ENCODE data around the gene SLX4. TPM values are rescaled to one million over a fixed set of nuclear protein-coding genes. Genes with fewer than 3 reads are reported as not detected.
"Not testable (repeated sequence)": the region's sequence is repeated elsewhere in the genome, so short reads cannot be mapped to it uniquely, and the experiment has no call there.

SLX4 gene
- total RNA-seq, 1 donor from 2014 or later, result 11.8 TPM

DNA sequence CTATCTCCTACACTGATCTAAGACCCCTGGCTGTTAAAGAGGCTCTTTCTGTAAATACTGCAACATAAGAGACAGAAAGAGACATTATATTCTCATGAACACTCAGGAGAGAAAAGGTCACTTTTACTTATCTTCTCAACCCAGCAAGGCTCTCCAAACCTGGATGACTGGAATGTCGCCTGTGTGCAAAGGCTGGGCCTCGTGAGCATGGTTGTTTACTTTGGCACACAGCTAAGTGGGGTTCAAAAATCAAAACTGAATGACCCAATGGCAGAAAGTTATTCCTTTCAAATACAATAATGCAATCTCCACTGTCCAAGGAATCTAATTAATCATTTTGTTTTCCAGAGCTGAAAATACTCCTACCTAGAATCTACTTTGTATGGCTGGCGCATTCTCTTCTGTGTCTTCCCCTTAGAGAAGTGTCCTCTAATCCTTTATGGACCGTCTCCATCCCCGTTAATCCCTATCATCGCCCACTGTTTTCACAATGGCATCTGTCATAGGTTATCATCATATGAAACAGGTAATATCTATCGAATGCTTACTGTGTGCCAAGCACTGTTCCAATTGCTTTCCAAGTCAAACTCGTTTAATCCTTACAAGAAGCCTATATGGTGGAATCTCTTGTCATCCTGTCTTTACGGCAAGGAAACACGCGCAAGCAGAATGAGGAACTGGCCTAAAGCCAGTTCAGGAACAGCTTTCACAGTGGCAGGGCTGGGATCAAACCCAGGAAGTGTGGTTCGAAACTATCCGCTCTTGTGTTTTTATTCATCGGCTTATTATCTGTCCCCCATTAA is 1.3 kb downstream of the SLX4 start:
- Mint-ChIP-seq H3K36me3 (ENCODE audit: low read depth, unreplicated experiment) (peaks cover 20% of the 10 kb centered on the region), H3K4me3 (ENCODE audit: unreplicated experiment) (peak overlapping the region; percentile 94), H3K4me1 (ENCODE audit: unreplicated experiment) (peaks cover 36% of the 10 kb centered on the region), H3K9me3 (ENCODE audit: unreplicated experiment) (no peaks in the 10 kb centered on the region), H3K27ac (ENCODE audit: unreplicated experiment) (peak overlapping the region; percentile 89), H3K27me3 (ENCODE audit: unreplicated experiment) (peaks cover 6% of the 10 kb centered on the region)
- TF ChIP-seq, protein P1, sequence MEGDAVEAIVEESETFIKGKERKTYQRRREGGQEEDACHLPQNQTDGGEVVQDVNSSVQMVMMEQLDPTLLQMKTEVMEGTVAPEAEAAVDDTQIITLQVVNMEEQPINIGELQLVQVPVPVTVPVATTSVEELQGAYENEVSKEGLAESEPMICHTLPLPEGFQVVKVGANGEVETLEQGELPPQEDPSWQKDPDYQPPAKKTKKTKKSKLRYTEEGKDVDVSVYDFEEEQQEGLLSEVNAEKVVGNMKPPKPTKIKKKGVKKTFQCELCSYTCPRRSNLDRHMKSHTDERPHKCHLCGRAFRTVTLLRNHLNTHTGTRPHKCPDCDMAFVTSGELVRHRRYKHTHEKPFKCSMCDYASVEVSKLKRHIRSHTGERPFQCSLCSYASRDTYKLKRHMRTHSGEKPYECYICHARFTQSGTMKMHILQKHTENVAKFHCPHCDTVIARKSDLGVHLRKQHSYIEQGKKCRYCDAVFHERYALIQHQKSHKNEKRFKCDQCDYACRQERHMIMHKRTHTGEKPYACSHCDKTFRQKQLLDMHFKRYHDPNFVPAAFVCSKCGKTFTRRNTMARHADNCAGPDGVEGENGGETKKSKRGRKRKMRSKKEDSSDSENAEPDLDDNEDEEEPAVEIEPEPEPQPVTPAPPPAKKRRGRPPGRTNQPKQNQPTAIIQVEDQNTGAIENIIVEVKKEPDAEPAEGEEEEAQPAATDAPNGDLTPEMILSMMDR (IDR thresholded peaks at IDR 0.05; ENCODE audit: unreplicated experiment), result no peak
- DNase-seq (ENCODE audit: low spot score), result no peak

DNA sequence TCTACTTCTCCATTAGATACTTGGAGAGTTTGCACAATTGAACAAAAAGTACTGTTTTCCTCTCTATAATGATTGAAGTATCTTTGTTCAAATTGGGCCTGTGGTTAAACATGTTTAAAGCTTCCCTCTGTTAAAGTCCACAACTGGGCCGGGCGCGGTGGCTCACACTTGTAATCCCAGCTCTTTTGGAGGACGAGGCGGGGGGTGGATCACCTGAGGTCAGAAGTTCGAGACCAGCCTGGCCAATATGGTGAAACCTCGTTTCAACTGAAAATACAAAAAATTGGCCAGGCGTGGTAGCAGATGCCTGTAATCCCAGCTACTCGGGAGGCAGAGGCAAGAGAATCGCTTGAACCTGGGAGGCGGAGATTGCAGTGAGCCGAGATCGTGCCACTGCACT is 2.4 kb downstream of the SLX4 start:
- DNase-seq (ENCODE audit: low spot score); H3K4me3 Mint-ChIP-seq (ENCODE audit: unreplicated experiment); H3K27ac Mint-ChIP-seq (ENCODE audit: unreplicated experiment); H3K27me3 Mint-ChIP-seq (ENCODE audit: unreplicated experiment); H3K9me3 Mint-ChIP-seq (ENCODE audit: unreplicated experiment): not testable (repeated sequence)
- peaks cover 20% of the 10 kb centered on the region for H3K36me3 Mint-ChIP-seq (ENCODE audit: low read depth, unreplicated experiment)
- peaks cover 31% of the 10 kb centered on the region for H3K4me1 Mint-ChIP-seq (ENCODE audit: unreplicated experiment)

DNA sequence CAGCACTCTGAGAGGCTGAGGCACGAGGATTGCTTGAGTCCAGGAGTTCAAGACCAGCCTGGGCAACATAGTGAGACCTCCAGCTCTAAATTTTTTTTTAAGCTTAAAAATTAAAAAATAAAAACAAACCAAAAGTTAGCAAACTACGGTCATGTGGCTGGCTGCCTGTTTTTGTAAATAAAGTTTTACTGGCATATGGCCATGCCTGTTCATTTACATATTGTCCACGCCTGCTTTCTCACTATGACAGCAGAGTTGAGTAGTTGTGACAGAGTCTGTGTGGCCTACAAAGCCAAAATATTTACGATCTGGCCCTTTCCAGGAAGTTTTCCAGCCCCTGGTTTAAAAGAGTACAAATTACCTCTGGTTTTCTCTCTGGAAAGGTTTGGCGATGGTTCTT is 3.3 kb downstream of the SLX4 start:
- DNase-seq (ENCODE audit: low spot score), result no peak
- peaks cover 5% of the 10 kb centered on the region for H3K27me3 Mint-ChIP-seq (ENCODE audit: unreplicated experiment)
- TF ChIP-seq, protein P1 (IDR thresholded peaks at IDR 0.05; ENCODE audit: unreplicated experiment), result no peak
- peaks cover 26% of the 10 kb centered on the region for H3K4me1 Mint-ChIP-seq (ENCODE audit: unreplicated experiment)
- H3K27ac Mint-ChIP-seq (ENCODE audit: unreplicated experiment), result no peak overlapping the region
- H3K36me3 Mint-ChIP-seq (ENCODE audit: low read depth, unreplicated experiment), result peaks cover 22% of the 10 kb centered on the region
- H3K9me3 Mint-ChIP-seq (ENCODE audit: unreplicated experiment), result no peaks in the 10 kb centered on the region
- no peak overlapping the region for H3K4me3 Mint-ChIP-seq (ENCODE audit: unreplicated experiment)

DNA sequence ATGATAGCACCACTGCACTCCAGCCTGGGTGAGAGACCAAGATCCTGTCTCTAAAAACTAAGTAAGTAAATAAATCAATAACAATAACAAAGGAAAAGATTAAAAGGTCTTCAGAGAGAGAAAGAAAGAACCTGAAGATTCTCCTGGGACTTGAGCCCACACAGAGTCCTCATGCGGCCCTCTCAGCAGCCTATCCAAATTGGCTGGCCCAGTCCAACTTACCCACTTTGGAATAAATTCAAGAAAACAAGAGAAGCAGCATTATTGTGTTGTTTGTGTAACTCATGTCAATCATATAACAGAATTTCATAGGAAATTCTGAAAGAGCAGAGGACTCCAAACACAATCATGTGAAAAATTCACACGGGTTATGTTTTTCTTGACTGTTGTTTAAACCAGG is 3.8 kb downstream of the SLX4 start:
- no peak overlapping the region for H3K27ac Mint-ChIP-seq (ENCODE audit: unreplicated experiment)

DNA sequence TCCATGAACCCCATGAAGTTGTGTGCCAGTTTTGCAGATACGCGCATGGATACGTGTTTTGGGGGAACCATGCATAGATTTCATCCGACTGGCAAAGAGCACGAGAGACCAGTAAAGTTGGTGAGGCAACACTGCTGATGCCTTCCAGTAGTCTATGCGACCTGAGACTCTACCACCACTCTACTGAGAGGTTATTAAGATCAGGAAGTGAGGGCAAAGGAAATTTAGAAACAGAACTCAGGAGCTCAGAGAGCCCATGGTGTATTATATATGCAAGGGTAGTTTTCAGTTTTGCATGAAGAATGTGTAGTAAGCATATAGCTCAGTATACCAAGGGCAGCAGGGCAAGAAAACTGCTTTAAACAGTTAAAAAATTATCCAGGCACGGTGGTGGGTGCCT is 4.2 kb downstream of the SLX4 start:
- DNase-seq (ENCODE audit: low spot score), result no peak
- Mint-ChIP-seq H3K4me3 (ENCODE audit: unreplicated experiment) (no peak overlapping the region), H3K4me1 (ENCODE audit: unreplicated experiment) (peaks cover 19% of the 10 kb centered on the region), H3K27me3 (ENCODE audit: unreplicated experiment) (peaks cover 4% of the 10 kb centered on the region), H3K36me3 (ENCODE audit: low read depth, unreplicated experiment) (peaks cover 25% of the 10 kb centered on the region), H3K9me3 (ENCODE audit: unreplicated experiment) (no peaks in the 10 kb centered on the region), H3K27ac (ENCODE audit: unreplicated experiment) (no peak overlapping the region)
- TF ChIP-seq, protein P1 (IDR thresholded peaks at IDR 0.05; ENCODE audit: unreplicated experiment), result no peak

More for the DNA sequence above, 3.8 kb downstream of the SLX4 start:
- Mint-ChIP-seq H3K36me3 (ENCODE audit: low read depth, unreplicated experiment) (peaks cover 22% of the 10 kb centered on the region), H3K4me1 (ENCODE audit: unreplicated experiment) (peaks cover 21% of the 10 kb centered on the region), H3K27me3 (ENCODE audit: unreplicated experiment) (peaks cover 4% of the 10 kb centered on the region), H3K9me3 (ENCODE audit: unreplicated experiment) (no peaks in the 10 kb centered on the region), H3K4me3 (ENCODE audit: unreplicated experiment) (no peak overlapping the region)
- TF ChIP-seq, protein P1 (IDR thresholded peaks at IDR 0.05; ENCODE audit: unreplicated experiment), result no peak
- DNase-seq (ENCODE audit: low spot score), result no peak
